ENCODE results near the gene RETREG2. TPM values are rescaled to one million over a fixed set of nuclear protein-coding genes. Genes with fewer than 3 reads are reported as not detected.

RETREG2 gene
- total and polyA plus RNA-seq, 9 donors, result 28.9 to 57.7 (median 46.2) TPM

Other genes with a start within 250 kb of the RETREG2 start
- gene CDK5R2, start 218.6 kb upstream of the RETREG2 start, total RNA-seq, result 0.04 TPM
- gene CDK5R2, start 218.6 kb upstream of the RETREG2 start, polyA plus RNA-seq (ENCODE audit: insufficient read depth in 1 of 8, insufficient read length in 8 of 8, low replicate concordance in 1 of 8), result under 1 TPM in 5 of 8 donors, not detected in 3; 0.07 to 0.16 (median 0.08) TPM
- gene FEV, start 193.1 kb upstream of the RETREG2 start, total RNA-seq, result not detected
- under 1 TPM in 5 of 8 donors, not detected in 3; 0.08 to 0.62 (median 0.40) TPM for gene FEV, start 193.1 kb upstream of the RETREG2 start, polyA plus RNA-seq (ENCODE audit: insufficient read depth in 1 of 8, insufficient read length in 8 of 8, low replicate concordance in 1 of 8)
- not detected for gene CRYBA2, start 184.9 kb upstream of the RETREG2 start, total RNA-seq
- not detected for gene CRYBA2, start 184.9 kb upstream of the RETREG2 start, polyA plus RNA-seq (ENCODE audit: insufficient read depth in 1 of 8, insufficient read length in 8 of 8, low replicate concordance in 1 of 8)
- not detected for gene CFAP65, start 136.8 kb upstream of the RETREG2 start, total RNA-seq
- gene CFAP65, start 136.8 kb upstream of the RETREG2 start, polyA plus RNA-seq (ENCODE audit: insufficient read depth in 1 of 8, insufficient read length in 8 of 8, low replicate concordance in 1 of 8), result under 1 TPM in 2 of 8 donors, not detected in 6; 0.05 to 0.54 TPM
- gene IHH, start 117.4 kb upstream of the RETREG2 start, total RNA-seq, result 0.04 TPM
- 1 to 10 TPM in 1 of 8 donors, under 1 TPM in 4, not detected in 3; 0.05 to 3.2 (median 0.19) TPM for gene IHH, start 117.4 kb upstream of the RETREG2 start, polyA plus RNA-seq (ENCODE audit: insufficient read depth in 1 of 8, insufficient read length in 8 of 8, low replicate concordance in 1 of 8)
- gene NHEJ1, start 17.5 kb upstream of the RETREG2 start, total RNA-seq, result 14.1 TPM
- gene NHEJ1, start 17.5 kb upstream of the RETREG2 start, polyA plus RNA-seq (ENCODE audit: insufficient read depth in 1 of 8, insufficient read length in 8 of 8, low replicate concordance in 1 of 8), result 10 to 100 TPM; 11.4 to 18.5 (median 13.6) TPM
- 1.5 TPM for gene SLC23A3, start 8.2 kb upstream of the RETREG2 start, total RNA-seq
- gene SLC23A3, start 8.2 kb upstream of the RETREG2 start, polyA plus RNA-seq (ENCODE audit: insufficient read depth in 1 of 8, insufficient read length in 8 of 8, low replicate concordance in 1 of 8), result 1 to 10 TPM in 3 of 8 donors, under 1 TPM in 5; 0.59 to 1.7 (median 0.95) TPM
- 23.4 TPM for gene CNPPD1, start 1.4 kb upstream of the RETREG2 start, total RNA-seq
- gene CNPPD1, start 1.4 kb upstream of the RETREG2 start, polyA plus RNA-seq (ENCODE audit: insufficient read depth in 1 of 8, insufficient read length in 8 of 8, low replicate concordance in 1 of 8), result 10 to 100 TPM; 32.5 to 40.8 (median 37.1) TPM
- 26.6 TPM for gene ZFAND2B, start 28.5 kb downstream of the RETREG2 start, total RNA-seq
- 10 to 100 TPM; 18.8 to 31.9 (median 22.8) TPM for gene ZFAND2B, start 28.5 kb downstream of the RETREG2 start, polyA plus RNA-seq (ENCODE audit: insufficient read depth in 1 of 8, insufficient read length in 8 of 8, low replicate concordance in 1 of 8)
- gene ABCB6, start 40.7 kb downstream of the RETREG2 start, total RNA-seq, result 28.7 TPM
- 10 to 100 TPM; 28.4 to 42.0 (median 34.2) TPM for gene ABCB6, start 40.7 kb downstream of the RETREG2 start, polyA plus RNA-seq (ENCODE audit: insufficient read depth in 1 of 8, insufficient read length in 8 of 8, low replicate concordance in 1 of 8)
- gene ATG9A, start 51.4 kb downstream of the RETREG2 start, total RNA-seq, result 13.7 TPM
- gene ATG9A, start 51.4 kb downstream of the RETREG2 start, polyA plus RNA-seq (ENCODE audit: insufficient read depth in 1 of 8, insufficient read length in 8 of 8, low replicate concordance in 1 of 8), result 10 to 100 TPM; 27.6 to 35.1 (median 32.3) TPM
- 21.5 TPM for gene ANKZF1, start 51.5 kb downstream of the RETREG2 start, total RNA-seq
- 10 to 100 TPM; 16.3 to 32.0 (median 23.6) TPM for gene ANKZF1, start 51.5 kb downstream of the RETREG2 start, polyA plus RNA-seq (ENCODE audit: insufficient read depth in 1 of 8, insufficient read length in 8 of 8, low replicate concordance in 1 of 8)
- gene GLB1L, start 67.2 kb downstream of the RETREG2 start, total RNA-seq, result 6.6 TPM
- 1 to 10 TPM; 3.3 to 9.9 (median 5.7) TPM for gene GLB1L, start 67.2 kb downstream of the RETREG2 start, polyA plus RNA-seq (ENCODE audit: insufficient read depth in 1 of 8, insufficient read length in 8 of 8, low replicate concordance in 1 of 8)
- gene STK16, start 67.2 kb downstream of the RETREG2 start, total RNA-seq, result 12.5 TPM
- gene STK16, start 67.2 kb downstream of the RETREG2 start, polyA plus RNA-seq (ENCODE audit: insufficient read depth in 1 of 8, insufficient read length in 8 of 8, low replicate concordance in 1 of 8), result 10 to 100 TPM; 15.1 to 23.1 (median 19.6) TPM
- gene TUBA4B, start 75.0 kb downstream of the RETREG2 start, total RNA-seq, result 0.04 TPM
- gene TUBA4B, start 75.0 kb downstream of the RETREG2 start, polyA plus RNA-seq (ENCODE audit: insufficient read depth in 1 of 8, insufficient read length in 8 of 8, low replicate concordance in 1 of 8), result under 1 TPM in 6 of 8 donors, not detected in 2; 0.13 to 0.56 (median 0.18) TPM
- gene TUBA4A, start 75.6 kb downstream of the RETREG2 start, total RNA-seq, result 36.2 TPM
- 100 to 1,000 TPM in 4 of 8 donors, 10 to 100 TPM in 4; 77.1 to 160 (median 107) TPM for gene TUBA4A, start 75.6 kb downstream of the RETREG2 start, polyA plus RNA-seq (ENCODE audit: insufficient read depth in 1 of 8, insufficient read length in 8 of 8, low replicate concordance in 1 of 8)
- 52.6 TPM for gene DNAJB2, start 101.1 kb downstream of the RETREG2 start, total RNA-seq
- gene DNAJB2, start 101.1 kb downstream of the RETREG2 start, polyA plus RNA-seq (ENCODE audit: insufficient read depth in 1 of 8, insufficient read length in 8 of 8, low replicate concordance in 1 of 8), result 10 to 100 TPM; 77.8 to 93.2 (median 85.9) TPM
- 0.09 TPM for gene PTPRN, start 131.1 kb downstream of the RETREG2 start, total RNA-seq
- 1 to 10 TPM in 1 of 8 donors, under 1 TPM in 7; 0.09 to 1.0 (median 0.38) TPM for gene PTPRN, start 131.1 kb downstream of the RETREG2 start, polyA plus RNA-seq (ENCODE audit: insufficient read depth in 1 of 8, insufficient read length in 8 of 8, low replicate concordance in 1 of 8)
- not detected for gene RESP18, start 154.5 kb downstream of the RETREG2 start, total RNA-seq
- not detected for gene RESP18, start 154.5 kb downstream of the RETREG2 start, polyA plus RNA-seq (ENCODE audit: insufficient read depth in 1 of 8, insufficient read length in 8 of 8, low replicate concordance in 1 of 8)
- 24.5 TPM for gene DNPEP, start 209.6 kb downstream of the RETREG2 start, total RNA-seq
- gene DNPEP, start 209.6 kb downstream of the RETREG2 start, polyA plus RNA-seq (ENCODE audit: insufficient read depth in 1 of 8, insufficient read length in 8 of 8, low replicate concordance in 1 of 8), result 10 to 100 TPM; 28.6 to 48.5 (median 39.7) TPM
- 2,854 TPM for gene DES, start 240.1 kb downstream of the RETREG2 start, total RNA-seq
- 1,000 to 10,000 TPM; 2,139 to 4,335 (median 3,881) TPM for gene DES, start 240.1 kb downstream of the RETREG2 start, polyA plus RNA-seq (ENCODE audit: insufficient read depth in 1 of 8, insufficient read length in 8 of 8, low replicate concordance in 1 of 8)